NCI-H446 treated with DMSO at 0.1 percent for 48 hours (cell line): ENCODE results near the gene TRMT2A.
A peak's percentile ranks its signal among the peaks of the same experiment; 100 is the strongest.
"Not testable (repeated sequence)": the region's sequence is repeated elsewhere in the genome, so short reads cannot be mapped to it uniquely, and the experiment has no call there.

Source experiments
- DNase-seq: peaks from one replicate; lab custom pipeline; 2025; lab: John Stamatoyannopoulos, UW

The TRMT2A gene

GRCh38 chr22:20086101-20086599 is 30.9 kb downstream of the TRMT2A start:
- no peak for DNase-seq

GRCh38 chr22:20085651-20086050 is 31.4 kb downstream of the TRMT2A start:
- DNase-seq = no peak

GRCh38 chr22:20084547-20085413 is 32.2 kb downstream of the TRMT2A start:
- DNase-seq = no peak

- DNase-seq = no peak
Measured at GRCh38 chr22:20083891-20084546, 33.0 kb downstream of the TRMT2A start.

- no peak for DNase-seq
Measured at GRCh38 chr22:20083157-20083890, 33.7 kb downstream of the TRMT2A start.

GRCh38 chr22:20080776-20081654 is 36.0 kb downstream of the TRMT2A start:
- peak; percentile 7 for DNase-seq

GRCh38 chr22:20080445-20080775 is 36.6 kb downstream of the TRMT2A start:
- DNase-seq = no peak

- DNase-seq = peak; percentile 94
Measured at GRCh38 chr22:20079745-20080444, 37.1 kb downstream of the TRMT2A start, which contains the start of gene DGCR8. Gene DGCR8, plus strand, starts transcription at chr22:20080241. Its CDS starts 5,723 bp downstream, at chr22:20085964.

GRCh38 chr22:20076627-20077172 is 40.3 kb downstream of the TRMT2A start:
- DNase-seq = no peak

- no peak for DNase-seq
Measured at GRCh38 chr22:20071524-20071972, 45.5 kb downstream of the TRMT2A start.

GRCh38 chr22:20069331-20070042 is 47.5 kb downstream of the TRMT2A start:
- no peak for DNase-seq

GRCh38 chr22:20068640-20069039 is 48.4 kb downstream of the TRMT2A start:
- DNase-seq = no peak

GRCh38 chr22:20067384-20067682 is 49.7 kb downstream of the TRMT2A start:
- DNase-seq = not testable (repeated sequence)

- DNase-seq = no peak
Measured at GRCh38 chr22:20066617-20067383, 50.2 kb downstream of the TRMT2A start.

GRCh38 chr22:20065896-20066616 is 51.0 kb downstream of the TRMT2A start:
- no peak for DNase-seq

GRCh38 chr22:20064545-20065262 is 52.3 kb downstream of the TRMT2A start:
- DNase-seq = no peak

- DNase-seq = no peak
Measured at GRCh38 chr22:20064140-20064480, 52.9 kb downstream of the TRMT2A start.
